Erythroblast (primary cell): ENCODE results near the gene AREL1.

Source experiments
- GATA1 ChIP-seq: IDR thresholded peaks from 2 replicates; pipeline ENCODE4 v1.6.1; 2011; ENCODE audit warnings: low read depth, mild to moderate bottlenecking, control low read depth, low read length, moderate library complexity
- POLR2A ChIP-seq: IDR thresholded peaks from 2 replicates; pipeline ENCODE4 v1.6.1; 2011; ENCODE audit warnings: mild to moderate bottlenecking, low read length

GRCh38 chr14:74695406-74695805, 17.5 kb downstream of the AREL1 start:
- TF ChIP-seq POLR2A (no peak), GATA1 (no peak)
